ENCODE measurements around the gene TBX2. TPM values are rescaled to one million over a fixed set of nuclear protein-coding genes. Genes with fewer than 3 reads are reported as not detected.

The TBX2 gene
- total and polyA plus RNA-seq, 10 of the 15 experiments (the other 5 are each of a cell fraction or from before 2014, with no cell fraction given), result 0.13 TPM; not detected in 9

DNA sequence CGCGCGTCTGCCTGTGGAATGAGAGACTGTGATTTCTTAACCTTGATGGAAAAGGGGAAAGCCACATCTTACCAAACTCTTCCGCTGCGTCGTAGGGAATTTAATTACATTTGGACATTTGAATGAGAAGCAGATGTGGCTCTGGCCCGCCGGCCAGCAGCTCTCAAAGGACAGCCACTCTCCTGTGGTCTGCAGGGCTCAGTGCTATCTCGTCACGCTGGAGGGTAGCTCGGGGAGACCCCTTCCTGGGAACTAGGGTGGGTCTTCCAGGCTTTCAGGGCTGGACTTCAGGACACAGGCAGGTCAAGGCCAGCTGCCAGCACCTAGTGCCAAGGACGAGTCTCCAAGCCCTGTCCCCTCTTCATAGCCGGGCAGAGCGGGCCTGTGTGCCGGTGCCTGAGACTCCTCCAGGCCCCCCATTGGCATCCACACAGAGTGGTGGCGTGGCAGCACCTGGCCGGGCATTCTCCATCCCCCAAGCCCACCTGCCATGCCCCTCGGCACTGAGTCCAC is 15.9 kb upstream of the TBX2 start:
- DNase-seq (ENCODE audit: low read depth, low spot score), result no peak

GRCh38 chr17:61384354-61384691 is 15.3 kb upstream of the TBX2 start:
- Histone ChIP-seq H3K9me3 (replicated peaks; ENCODE audit: control insufficient read depth, insufficient read depth, low read length) (no peaks in the 10 kb centered on the region), H3K4me2 (ENCODE audit: control insufficient read depth, insufficient read depth) (no peak overlapping the region), H3K36me3 (ENCODE audit: control insufficient read depth in 2 of 2, insufficient read depth in 2 of 2, low read length in 1 of 2) (no peaks in the 10 kb centered on the region), H4K20me1 (ENCODE audit: control insufficient read depth, insufficient read depth) (no peaks in the 10 kb centered on the region), H3K79me2 (ENCODE audit: control insufficient read depth, insufficient read depth, low read length) (no peaks in the 10 kb centered on the region), H3K27me3 (replicated peaks in 1 of 2; ENCODE audit: control insufficient read depth in 2 of 2, insufficient read depth in 2 of 2, low read length in 1 of 2) (no peaks in the 10 kb centered on the region), H3K27ac (ENCODE audit: control insufficient read depth, insufficient read depth) (no peak overlapping the region), H3K4me1 (ENCODE audit: control insufficient read depth, insufficient read depth, low read length) (no peaks in the 10 kb centered on the region), H3K9ac (ENCODE audit: control insufficient read depth, insufficient read depth, low read length) (no peak overlapping the region), H2AFZ (ENCODE audit: control insufficient read depth, low read depth, low read length) (no peak overlapping the region), H3K4me3 (no peak overlapping the region)
- FAIRE-seq (no peak), ATAC-seq (no peak), DNase-seq (ENCODE audit: low read depth, low spot score) (no peak)
- ChIA-PET CTCF (no interaction called here), SMC1A (ENCODE audit: uncharacterized antibody, unreplicated experiment) (no interaction called here), POLR2A (no interaction called here), RAD21 (ENCODE audit: unreplicated experiment) (no interaction called here)
- TF ChIP-seq USF2 (IDR thresholded peaks at IDR 0.05; ENCODE audit: borderline replicate concordance, low read depth, low read length) (no peak), SIX5 (IDR thresholded peaks at IDR 0.05; ENCODE audit: low read depth, low read length, severe bottlenecking) (no peak), ZSCAN29 (IDR thresholded peaks at IDR 0.05) (no peak), PAX5 (IDR thresholded peaks at IDR 0.05; ENCODE audit: borderline replicate concordance, low read depth, low read length) (no peak), JUNB (IDR thresholded peaks at IDR 0.05) (no peak), PML (IDR thresholded peaks at IDR 0.05; ENCODE audit: low read length) (no peak), NFXL1 (IDR thresholded peaks at IDR 0.05; ENCODE audit: borderline replicate concordance) (no peak; the same call in 1 of the 2 replicates)
- TF ChIP-seq, protein P1, sequence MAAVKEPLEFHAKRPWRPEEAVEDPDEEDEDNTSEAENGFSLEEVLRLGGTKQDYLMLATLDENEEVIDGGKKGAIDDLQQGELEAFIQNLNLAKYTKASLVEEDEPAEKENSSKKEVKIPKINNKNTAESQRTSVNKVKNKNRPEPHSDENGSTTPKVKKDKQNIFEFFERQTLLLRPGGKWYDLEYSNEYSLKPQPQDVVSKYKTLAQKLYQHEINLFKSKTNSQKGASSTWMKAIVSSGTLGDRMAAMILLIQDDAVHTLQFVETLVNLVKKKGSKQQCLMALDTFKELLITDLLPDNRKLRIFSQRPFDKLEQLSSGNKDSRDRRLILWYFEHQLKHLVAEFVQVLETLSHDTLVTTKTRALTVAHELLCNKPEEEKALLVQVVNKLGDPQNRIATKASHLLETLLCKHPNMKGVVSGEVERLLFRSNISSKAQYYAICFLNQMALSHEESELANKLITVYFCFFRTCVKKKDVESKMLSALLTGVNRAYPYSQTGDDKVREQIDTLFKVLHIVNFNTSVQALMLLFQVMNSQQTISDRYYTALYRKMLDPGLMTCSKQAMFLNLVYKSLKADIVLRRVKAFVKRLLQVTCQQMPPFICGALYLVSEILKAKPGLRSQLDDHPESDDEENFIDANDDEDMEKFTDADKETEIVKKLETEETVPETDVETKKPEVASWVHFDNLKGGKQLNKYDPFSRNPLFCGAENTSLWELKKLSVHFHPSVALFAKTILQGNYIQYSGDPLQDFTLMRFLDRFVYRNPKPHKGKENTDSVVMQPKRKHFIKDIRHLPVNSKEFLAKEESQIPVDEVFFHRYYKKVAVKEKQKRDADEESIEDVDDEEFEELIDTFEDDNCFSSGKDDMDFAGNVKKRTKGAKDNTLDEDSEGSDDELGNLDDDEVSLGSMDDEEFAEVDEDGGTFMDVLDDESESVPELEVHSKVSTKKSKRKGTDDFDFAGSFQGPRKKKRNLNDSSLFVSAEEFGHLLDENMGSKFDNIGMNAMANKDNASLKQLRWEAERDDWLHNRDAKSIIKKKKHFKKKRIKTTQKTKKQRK (IDR thresholded peaks at IDR 0.05; ENCODE audit: low read depth, low read length), result no peak
- intact Hi-C loops (cut with micrococcal nuclease; ENCODE audit: unreplicated experiment), result no loop called here
- BruUV-seq (replicated peaks), result no TSS peak
- in situ Hi-C loops (cut with MboI), result no loop called here
- 53% methylated on average over 8 of the region's 8 CpGs for WGBS (ENCODE audit: insufficient coverage, insufficient replicate concordance, low lambda C conversion rate, missing lambda C conversion rate)

More for the DNA sequence above, 15.9 kb upstream of the TBX2 start:
- intact Hi-C loops (cut with micrococcal nuclease; ENCODE audit: unreplicated experiment), result no loop called here
- no peaks in the 10 kb centered on the region for H4K20me1 ChIP-seq (ENCODE audit: control insufficient read depth, insufficient read depth)
- no peaks in the 10 kb centered on the region for H3K27me3 ChIP-seq (replicated peaks in 1 of 2; ENCODE audit: control insufficient read depth in 2 of 2, insufficient read depth in 2 of 2, low read length in 1 of 2)
- POLR2A ChIA-PET, result no interaction called here
- RAD21 ChIA-PET (ENCODE audit: unreplicated experiment), result no interaction called here
- ATAC-seq, result no peak
- no peak overlapping the region for H3K4me2 ChIP-seq (ENCODE audit: control insufficient read depth, insufficient read depth)
- no peaks in the 10 kb centered on the region for H3K36me3 ChIP-seq (ENCODE audit: control insufficient read depth in 2 of 2, insufficient read depth in 2 of 2, low read length in 1 of 2)
- BruUV-seq (replicated peaks), result no TSS peak
- no peak overlapping the region for H2AFZ ChIP-seq (ENCODE audit: control insufficient read depth, low read depth, low read length)
- no peak for TF ChIP-seq LARP7 (IDR thresholded peaks at IDR 0.05)
- TF ChIP-seq SUZ12 (IDR thresholded peaks at IDR 0.05; ENCODE audit: unreplicated experiment), result no peak
- TF ChIP-seq TBL1XR1 (IDR thresholded peaks at IDR 0.05; ENCODE audit: low read depth, low read length), result no peak
- H3K9me3 ChIP-seq (replicated peaks; ENCODE audit: control insufficient read depth, insufficient read depth, low read length), result no peaks in the 10 kb centered on the region
- no peak for FAIRE-seq
- H3K9ac ChIP-seq (ENCODE audit: control insufficient read depth, insufficient read depth, low read length), result no peak overlapping the region
- CTCF ChIA-PET, result no interaction called here
- H3K79me2 ChIP-seq (ENCODE audit: control insufficient read depth, insufficient read depth, low read length), result no peaks in the 10 kb centered on the region
- in situ Hi-C loops (cut with MboI), result no loop called here
- H3K27ac ChIP-seq (ENCODE audit: control insufficient read depth, insufficient read depth), result no peak overlapping the region
- H3K4me1 ChIP-seq (ENCODE audit: control insufficient read depth, insufficient read depth, low read length), result no peaks in the 10 kb centered on the region
- SMC1A ChIA-PET (ENCODE audit: uncharacterized antibody, unreplicated experiment), result no interaction called here
- H3K4me3 ChIP-seq, result no peak overlapping the region
- 60% methylated on average over 18 of the region's 18 CpGs for WGBS (ENCODE audit: insufficient coverage, insufficient replicate concordance, low lambda C conversion rate, missing lambda C conversion rate)
